Amygdala (tissue), 56 donors: Measurements from ENCODE around the gene LRP10.
"Not testable (repeated sequence)": the region's sequence is repeated elsewhere in the genome, so short reads cannot be mapped to it uniquely, and the experiment has no call there.

Experiments used
- DNase-seq, 56 donors: peaks; one replicate each; lab custom pipeline; 2025; lab: John Stamatoyannopoulos, UW

The LRP10 gene

DNA sequence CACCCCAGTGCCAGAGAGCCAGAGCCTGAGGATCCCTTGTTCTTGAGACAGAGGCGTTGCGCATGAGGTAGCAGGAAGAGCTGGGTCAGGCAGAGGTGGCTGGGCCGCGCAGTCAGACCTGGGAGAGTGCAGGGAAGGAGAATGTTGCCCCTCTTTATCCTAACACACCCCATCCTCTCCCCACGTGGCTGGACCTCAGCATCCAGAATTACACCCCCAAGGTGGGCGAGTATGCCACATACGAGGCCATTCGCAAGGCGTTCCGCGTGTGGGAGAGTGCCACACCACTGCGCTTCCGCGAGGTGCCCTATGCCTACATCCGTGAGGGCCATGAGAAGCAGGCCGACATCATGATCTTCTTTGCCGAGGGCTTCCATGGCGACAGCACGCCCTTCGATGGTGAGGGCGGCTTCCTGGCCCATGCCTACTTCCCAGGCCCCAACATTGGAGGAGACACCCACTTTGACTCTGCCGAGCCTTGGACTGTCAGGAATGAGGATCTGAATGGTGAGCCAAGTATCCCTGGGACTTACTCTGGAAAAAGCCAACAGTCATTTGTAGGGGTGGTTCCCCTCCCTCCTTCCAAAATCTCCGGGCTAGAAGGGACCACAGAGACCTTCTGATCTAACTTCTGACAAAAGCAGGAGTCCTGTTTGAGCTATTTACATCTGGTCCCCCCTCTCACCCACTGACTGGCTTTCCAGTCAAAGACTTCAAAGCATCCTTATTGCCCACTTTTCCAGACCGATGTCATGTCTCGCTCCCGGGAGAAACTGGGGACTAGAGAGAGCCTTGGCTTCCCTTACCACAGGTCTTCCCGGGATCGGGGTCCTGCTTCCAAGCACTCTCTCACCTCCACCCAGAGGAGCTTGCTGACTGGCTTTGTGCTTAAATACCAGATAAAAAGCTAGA, 29.1 kb upstream of the LRP10 start:
- DNase-seq, result no peak

DNA sequence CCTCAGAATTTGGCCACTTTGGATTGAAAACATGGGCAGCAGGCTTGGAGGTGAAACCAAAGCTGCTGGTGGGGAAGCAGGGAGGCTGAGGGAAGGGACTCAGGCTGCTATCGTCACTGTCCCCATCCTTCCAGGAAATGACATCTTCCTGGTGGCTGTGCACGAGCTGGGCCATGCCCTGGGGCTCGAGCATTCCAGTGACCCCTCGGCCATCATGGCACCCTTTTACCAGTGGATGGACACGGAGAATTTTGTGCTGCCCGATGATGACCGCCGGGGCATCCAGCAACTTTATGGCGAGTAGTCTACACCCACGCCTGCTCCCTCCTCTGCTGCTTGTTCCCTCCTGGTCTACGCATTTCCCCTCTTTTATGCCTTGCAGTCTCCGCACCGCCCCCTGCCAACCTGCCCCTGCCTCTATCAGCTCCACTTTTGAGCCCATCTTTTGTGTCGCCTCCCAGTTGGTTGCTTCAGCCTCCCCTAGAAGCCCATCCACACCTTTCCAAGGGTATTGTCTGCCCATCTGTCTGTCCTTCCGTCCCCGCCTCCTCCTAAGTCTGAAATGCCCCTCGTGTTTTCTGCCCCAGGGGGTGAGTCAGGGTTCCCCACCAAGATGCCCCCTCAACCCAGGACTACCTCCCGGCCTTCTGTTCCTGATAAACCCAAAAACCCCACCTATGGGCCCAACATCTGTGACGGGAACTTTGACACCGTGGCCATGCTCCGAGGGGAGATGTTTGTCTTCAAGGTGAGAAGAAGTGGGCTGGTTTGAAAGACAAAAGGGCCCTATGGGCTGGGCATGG, 28.2 kb upstream of the LRP10 start:
- no peak for DNase-seq

DNA sequence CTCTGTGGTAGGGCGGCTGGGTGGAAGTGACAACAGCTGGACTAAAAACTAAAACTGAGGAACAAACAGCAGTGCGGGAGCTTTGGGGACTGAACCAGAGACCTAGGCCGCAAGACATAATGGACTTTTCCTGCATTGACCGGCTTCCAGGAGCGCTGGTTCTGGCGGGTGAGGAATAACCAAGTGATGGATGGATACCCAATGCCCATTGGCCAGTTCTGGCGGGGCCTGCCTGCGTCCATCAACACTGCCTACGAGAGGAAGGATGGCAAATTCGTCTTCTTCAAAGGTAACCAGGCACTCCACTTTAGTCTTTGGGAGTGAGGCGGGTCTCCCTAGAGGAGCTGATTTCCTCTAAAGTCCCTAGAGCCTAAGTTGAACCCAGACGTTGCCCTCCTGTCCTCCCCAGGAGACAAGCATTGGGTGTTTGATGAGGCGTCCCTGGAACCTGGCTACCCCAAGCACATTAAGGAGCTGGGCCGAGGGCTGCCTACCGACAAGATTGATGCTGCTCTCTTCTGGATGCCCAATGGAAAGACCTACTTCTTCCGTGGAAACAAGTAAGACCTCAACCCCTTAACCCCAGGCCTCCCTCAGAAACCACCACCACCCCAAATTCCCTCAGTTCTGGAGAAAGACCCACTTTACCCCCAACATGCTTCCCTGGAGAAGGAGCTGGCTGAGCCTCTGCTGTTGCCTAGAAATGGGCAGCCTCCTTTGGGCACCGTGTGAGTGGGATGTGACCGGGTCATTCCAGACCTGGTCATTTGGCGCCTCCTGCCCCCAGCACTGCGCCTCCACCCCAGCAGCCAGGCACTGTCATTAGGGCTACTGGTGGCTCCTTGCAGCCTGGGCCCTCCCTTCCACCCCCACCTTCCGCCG, 27.1 kb upstream of the LRP10 start:
- no peak for DNase-seq

DNA sequence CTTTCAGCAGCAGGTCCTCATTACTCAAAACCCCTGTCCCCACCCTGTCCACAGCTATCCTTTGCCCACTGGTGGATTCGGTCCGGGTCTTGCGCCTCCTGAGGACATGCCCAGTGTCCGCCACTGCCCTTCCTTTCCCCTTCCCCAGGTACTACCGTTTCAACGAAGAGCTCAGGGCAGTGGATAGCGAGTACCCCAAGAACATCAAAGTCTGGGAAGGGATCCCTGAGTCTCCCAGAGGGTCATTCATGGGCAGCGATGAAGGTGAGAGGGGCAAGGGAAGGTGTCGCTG, 26.5 kb upstream of the LRP10 start:
- DNase-seq, result no peak

DNA sequence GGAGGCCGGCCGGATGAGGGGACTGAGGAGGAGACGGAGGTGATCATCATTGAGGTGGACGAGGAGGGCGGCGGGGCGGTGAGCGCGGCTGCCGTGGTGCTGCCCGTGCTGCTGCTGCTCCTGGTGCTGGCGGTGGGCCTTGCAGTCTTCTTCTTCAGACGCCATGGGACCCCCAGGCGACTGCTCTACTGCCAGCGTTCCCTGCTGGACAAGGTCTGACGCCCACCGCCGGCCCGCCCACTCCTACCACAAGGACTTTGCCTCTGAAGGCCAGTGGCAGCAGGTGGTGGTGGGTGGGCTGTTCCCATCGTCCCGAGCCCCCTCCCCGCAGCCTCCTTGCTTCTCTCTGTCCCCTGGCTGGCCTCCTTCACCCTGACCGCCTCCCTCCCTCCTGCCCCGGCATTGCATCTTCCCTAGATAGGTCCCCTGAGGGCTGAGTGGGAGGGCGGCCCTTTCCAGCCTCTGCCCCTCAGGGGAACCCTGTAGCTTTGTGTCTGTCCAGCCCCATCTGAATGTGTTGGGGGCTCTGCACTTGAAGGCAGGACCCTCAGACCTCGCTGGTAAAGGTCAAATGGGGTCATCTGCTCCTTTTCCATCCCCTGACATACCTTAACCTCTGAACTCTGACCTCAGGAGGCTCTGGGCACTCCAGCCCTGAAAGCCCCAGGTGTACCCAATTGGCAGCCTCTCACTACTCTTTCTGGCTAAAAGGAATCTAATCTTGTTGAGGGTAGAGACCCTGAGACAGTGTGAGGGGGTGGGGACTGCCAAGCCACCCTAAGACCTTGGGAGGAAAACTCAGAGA, 25.5 kb upstream of the LRP10 start:
- DNase-seq, result no peak

DNA sequence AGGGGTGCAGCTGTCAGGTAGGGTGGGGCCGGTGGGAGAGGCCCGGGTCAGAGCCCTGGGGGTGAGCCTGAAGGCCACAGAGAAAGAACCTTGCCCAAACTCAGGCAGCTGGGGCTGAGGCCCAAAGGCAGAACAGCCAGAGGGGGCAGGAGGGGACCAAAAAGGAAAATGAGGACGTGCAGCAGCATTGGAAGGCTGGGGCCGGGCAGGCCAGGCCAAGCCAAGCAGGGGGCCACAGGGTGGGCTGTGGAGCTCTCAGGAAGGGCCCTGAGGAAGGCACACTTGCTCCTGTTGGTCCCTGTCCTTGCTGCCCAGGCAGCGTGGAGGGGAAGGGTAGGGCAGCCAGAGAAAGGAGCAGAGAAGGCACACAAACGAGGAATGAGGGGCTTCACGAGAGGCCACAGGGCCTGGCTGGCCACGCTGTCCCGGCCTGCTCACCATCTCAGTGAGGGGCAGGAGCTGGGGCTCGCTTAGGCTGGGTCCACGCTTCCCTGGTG, 24.7 kb upstream of the LRP10 start:
- no peak for DNase-seq

DNA sequence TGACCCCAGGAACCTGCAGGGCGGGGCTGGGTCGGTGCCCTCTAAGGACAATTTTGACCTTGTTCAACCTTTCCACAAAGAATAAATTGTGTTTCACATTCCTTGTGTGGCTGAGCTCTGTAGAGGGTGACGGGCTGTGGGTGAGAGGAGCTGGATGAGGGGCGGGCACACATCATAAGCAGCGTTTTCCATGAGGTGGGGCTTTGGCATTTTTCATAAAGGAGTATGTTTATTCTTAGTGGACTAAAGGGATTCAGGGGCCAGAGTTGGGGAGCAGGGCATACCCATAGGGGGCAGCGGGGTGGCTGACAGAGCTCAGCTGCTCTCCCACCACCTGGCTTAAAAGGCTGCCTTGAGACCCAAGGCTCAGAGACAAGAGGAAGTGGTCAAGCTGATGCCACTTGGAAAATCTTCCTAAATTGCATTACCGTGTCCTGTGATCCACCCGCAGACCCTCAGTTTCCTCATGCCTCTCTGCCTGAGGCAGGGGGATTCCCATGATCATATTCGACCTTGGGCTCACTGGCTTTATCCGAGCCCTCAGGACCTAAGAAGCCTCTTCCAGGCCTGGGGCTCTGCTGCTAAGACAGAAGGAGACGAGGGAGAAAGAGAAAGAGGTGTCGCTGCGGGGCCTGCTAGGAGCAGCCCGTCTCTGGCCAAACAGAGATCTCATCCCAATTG, 23.7 kb upstream of the LRP10 start:
- no peak for DNase-seq

DNA sequence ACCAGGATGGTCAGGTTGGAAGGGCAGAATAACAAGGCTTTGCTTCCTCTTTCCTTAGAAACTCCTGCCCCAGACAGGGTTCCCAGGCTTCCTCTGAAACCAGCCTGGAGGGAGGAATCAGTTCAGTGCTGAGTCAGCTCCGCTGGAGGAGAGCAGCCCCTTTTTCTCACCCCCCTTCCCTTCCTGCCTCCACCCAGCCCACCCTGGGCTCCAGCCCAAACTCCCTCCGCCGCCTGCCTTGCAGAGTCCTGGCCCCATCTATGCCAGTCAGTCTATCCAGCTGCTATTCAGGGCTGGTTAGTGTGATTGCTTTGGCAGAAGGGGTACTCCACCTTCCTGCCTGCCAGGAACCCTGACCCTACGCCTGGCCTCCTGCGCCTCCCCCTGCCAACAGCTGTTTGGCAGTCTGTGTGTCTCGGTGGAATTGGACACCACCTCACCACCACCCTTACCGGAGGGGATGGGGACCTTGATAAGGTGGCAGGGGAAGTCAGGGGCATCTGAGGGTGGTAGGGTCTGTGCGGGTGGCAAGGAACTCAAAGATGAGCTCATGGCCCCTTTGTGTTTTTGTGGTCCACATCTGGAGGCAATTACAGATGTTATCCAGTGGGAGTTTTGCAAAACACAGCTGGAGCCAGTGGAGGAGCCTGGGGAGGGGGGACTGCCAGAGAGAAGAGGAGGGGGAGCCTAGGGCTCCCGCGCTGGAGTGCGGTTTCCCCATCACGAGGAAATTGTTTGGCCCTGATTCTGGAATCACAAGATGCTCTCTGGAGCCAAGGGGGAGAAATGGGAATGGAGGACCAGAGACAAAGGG, 23.0 kb upstream of the LRP10 start:
- peak in 1 of 56 donors; percentile 17 for DNase-seq

DNA sequence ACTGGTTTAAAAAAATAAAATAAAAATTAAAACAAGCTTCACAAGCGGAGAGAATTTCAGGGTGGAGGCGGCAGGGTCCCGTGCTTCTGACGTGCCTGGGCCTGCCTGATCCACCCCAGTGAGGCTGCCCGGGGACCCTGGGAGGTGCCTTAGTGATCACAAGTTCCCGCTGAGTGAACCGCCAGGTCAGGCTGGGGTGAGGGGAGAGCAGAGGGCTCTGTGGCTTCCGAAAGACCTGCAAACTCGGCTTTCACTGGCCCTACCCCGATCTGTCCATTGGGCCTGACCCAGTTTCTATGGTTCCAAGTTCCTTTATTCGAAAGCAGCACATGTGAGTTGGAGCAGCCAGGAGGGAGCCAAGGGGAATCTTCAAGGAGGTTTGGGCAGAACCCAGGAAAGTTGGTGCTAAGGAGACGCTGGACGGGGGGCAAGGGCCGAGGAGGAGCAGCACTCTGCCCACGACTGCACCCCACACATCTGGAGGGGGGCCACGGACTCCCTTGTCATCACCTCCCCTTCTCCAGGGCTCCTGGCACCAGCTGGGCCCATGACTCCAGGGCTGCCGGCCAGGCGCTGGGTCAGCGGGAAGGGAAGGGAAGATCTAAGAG, 22.2 kb upstream of the LRP10 start:
- peak in 18 of 56 donors; percentile 10 to 73 (median 34) for DNase-seq

DNA sequence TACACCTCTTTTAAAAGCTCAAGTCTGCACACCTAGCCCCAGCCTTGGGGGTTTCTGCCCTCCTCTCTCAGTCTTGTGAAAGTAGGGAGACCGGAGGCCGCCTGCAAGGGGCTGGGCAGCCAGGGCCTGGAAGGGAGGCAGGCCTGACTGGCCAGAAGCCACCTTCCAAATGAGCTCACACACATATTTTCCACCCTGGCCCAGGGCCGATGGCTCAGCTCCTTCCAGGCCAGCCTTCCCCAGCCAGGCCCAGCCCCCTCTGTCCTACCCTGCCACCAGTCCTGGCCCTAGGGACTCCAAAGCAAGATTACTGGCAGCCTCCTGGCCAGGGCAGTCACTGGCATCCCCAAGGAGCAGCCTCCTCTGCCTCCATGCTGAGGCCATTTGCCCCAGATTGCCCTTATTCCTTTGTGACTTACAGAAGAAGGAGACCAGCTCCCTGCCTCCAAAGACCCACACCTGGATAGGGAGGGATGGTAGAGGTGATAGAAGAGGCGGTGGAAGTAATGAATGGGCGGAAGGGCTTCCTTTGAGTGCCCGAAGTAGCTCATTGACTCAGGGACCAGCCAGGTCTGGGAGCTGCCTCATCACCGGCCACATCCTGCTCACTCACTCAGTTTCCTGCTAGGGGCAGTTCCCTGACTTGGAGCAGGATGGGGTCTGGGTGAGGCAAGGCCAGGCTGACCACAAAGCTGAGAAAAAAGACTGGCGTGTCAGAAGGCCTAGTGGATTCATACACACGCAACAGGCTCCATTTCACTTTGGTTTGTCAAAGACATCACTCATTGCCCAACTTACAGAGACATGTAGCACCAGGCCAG, 20.4 kb upstream of the LRP10 start:
- DNase-seq, result peak in 39 of 56 donors; percentile 8 to 84 (median 56)

DNA sequence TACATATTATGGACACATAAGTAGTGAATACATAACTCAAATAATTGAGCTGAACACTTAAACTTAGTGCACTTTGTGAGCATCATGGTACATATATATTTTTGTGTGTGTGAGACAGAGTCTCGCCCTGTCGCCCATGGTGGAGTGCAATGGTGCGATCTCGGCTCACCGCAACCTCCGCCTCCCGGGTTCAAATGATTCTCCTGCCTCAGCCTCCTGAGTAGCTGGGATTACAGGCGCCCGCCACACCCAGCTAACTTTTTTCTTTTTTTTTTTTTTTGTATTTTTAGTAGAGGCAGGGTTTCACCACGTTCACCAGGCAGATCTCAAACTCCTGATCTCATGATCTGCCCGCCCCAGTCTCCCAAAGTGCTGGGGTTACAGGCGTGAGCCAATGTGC, 19.4 kb upstream of the LRP10 start:
- not testable (repeated sequence) for DNase-seq

DNA sequence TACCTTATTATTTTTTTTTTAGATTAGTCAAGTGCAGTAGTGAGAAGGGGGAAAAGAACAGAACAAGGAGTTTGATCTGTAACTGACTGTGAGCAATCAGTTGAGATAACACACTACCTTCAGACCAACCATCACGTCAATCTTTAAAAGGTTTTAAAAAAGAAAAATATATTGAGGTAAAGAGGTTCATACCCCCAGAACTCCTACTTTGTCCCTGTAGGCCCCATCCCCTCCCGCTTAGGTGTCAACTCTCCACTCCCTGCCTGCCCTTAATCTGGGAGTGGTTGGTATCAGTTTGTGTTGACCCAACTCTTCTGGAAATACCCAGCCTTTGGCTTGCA, 19.0 kb upstream of the LRP10 start:
- DNase-seq, result no peak

DNA sequence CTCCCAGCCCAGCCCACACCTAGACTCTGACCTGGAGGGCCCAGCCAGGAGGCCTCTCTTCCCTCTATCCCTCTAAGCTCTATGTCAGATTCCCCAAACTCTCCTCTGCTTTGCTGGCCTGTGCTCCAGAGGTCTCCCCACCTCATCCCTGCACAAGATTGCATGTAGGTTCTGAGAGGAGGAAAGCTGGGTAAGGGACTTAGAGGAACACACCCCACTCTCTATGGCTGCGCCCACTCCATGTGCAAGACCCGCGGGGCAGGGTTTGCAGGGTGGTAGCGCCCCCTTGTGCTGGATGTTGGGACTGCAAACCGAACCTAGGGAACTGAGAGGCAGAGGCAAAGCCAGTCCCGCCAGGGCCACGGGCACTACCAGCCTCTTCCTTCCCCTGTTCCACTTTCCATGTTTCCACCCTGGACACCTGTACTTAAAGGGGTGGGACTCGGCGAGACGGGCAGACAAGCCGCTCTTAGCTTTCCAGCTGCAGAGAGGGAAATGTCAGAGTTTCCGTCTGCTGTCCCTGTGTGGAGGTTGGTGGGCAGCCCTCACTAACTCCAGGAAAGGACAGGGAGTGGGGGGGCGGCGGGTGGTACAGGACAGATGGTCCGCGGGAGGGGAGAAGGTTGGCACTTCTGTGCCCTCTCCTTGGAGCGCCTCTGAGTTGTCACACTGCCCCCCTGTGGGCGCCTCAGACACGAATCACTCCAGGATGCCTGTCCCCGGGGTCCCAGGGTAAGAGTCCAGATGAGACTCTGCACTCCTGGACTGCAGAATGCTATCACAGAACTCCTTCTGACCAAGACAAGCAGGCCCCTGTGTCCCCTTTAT, 18.4 kb upstream of the LRP10 start:
- DNase-seq, result peak in 52 of 56 donors; percentile 25 to 90 (median 62)

DNA sequence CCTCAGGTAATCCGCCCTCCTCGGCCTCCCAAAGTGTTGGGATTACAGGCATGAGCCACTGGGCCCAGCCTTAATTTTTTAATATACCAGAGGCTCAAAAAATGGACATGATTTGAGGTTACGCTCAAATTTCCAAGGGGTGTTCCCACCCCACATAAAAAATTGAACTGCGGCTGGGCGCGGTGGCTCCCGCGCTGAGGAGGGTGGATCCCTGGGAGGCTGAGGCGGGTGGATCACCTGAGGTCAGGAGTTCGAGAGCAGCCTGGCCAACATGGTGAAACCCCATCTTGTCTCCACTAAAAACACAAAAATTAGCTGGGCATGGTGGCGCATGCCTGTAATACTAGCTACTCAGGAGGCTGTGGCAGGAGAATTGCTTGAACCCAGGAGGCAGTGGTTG, 17.2 kb upstream of the LRP10 start:
- not testable (repeated sequence) for DNase-seq

DNA sequence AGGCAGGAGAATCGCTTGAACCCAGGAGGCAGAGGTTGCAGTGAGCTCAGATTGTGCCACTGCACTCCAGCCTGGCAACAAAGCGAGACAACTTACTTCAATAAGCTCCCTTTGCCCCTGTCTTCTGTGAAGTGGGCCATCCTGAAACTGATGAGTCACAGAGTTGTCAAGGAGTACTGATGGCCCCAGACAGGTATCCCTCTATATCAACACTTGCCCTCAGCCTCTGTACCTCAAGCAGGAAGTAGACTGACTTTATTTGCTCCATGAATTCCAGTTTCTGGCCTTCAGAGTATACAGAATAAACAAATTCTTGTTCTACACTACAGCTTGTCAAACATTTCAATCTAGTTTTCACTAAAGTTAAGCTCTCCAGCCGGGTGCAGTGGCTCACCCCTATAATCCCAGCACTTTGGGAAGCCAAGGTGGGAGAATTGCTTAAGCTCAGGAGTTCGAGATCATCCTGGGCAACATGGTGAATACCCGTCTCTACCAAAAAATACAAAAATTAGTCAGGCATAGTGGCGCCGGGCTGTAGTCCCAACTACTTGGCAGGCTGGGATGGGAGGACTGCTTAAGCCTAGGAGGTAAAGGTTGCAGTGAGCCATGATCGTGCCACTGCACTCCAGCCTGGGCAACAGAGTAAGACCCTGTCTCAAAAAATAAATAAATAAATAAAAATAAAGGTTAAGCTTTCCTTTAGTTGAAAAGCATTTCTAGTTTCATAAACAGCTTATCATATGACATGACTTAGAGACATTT, 16.4 kb upstream of the LRP10 start:
- DNase-seq, result no peak
